Measurements from ENCODE around the gene ZNF765.
A peak's percentile ranks its signal among the peaks of the same experiment; 100 is the strongest.
"Not testable (repeated sequence)": the region's sequence is repeated elsewhere in the genome, so short reads cannot be mapped to it uniquely, and the experiment has no call there.

Gene ZNF765

DNA sequence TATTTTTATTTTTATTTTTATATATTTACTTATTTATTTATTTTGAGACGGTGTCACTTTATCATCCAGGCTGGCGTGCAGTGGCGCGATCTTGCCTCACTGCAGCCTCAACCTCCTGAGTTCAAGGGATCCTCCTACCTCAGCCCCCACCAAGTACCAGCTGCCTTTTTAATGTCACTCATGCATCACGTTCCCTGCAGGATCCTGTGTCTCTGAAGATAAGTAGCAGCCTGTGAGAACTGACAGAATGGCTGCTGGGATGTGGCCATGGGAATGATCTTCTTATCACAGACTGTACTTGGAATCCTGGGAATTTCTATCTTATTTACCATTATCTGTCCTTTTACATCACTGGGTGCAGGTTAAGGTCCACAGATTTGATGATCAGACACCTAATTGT lies 27.6 kb downstream of the ZNF765 start:
- DNase-seq (ENCODE audit: low read depth): no peak

DNA sequence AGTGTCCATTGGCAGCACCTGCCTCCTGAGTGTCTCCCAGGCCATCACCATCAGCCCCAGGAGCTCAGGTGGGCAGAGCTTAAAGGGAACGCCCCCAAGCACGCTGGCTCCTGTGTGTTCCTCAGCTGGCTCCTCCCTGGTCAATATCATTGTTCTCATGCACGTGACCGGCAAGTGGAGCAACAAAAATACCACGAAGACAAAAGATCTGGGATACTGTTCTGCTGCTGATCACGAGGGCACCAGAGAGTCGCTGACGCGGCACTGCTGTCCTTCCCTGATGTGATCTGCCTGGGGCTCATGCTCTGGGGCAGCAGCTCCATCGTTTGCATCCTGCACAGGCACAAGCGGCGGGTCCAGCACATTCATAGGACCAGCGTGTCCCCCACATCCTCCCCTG lies 28.1 kb downstream of the ZNF765 start:
- not testable (repeated sequence) for DNase-seq (ENCODE audit: low read depth)

- not testable (repeated sequence) for DNase-seq (ENCODE audit: low read depth)
Observed at GRCh38 chr19:53423680-53424079, 28.7 kb downstream of the ZNF765 start.

DNA sequence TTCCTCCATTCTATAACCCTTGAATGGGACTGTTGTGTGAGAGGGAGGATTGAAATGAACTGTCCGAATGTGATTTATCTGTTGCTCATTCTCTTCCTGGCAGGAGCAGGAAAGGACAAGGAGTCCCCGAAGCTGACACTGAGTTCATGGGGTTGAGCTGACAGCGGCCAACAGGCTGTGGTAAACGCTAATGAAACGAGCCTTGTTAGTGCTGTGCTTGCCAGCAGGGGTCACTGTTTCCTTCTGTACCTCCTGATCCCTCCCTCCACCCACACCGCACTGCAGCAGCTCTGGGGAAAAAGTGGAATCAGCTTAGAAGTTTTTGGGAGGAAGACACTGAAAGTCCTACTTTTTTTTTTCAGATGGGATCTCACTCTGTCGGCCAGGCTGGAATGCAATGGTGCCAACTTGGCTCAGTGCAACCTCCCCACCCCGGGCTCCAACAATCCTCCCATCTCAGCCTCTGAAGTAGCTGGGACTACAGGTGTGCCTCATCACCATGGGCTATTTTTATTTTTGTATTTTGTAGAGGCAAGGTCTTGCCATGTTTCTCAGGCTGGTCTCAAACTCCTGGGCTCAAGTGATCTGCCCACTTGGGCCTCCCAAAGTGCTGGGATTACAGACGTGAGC lies 30.1 kb downstream of the ZNF765 start:
- DNase-seq (ENCODE audit: low read depth): peak; percentile 46

- peak; percentile 84 for DNase-seq (ENCODE audit: low read depth)
Observed at GRCh38 chr19:53431399-53432087, 36.6 kb downstream of the ZNF765 start, which contains the start of gene ZNF761. Gene ZNF761 (plus strand): TSS chr19:53431984. CDS start chr19:53447269, 15,285 bp downstream.

- DNase-seq (ENCODE audit: low read depth): peak; percentile 20
Observed at GRCh38 chr19:53432088-53432661, 37.2 kb downstream of the ZNF765 start.

DNA sequence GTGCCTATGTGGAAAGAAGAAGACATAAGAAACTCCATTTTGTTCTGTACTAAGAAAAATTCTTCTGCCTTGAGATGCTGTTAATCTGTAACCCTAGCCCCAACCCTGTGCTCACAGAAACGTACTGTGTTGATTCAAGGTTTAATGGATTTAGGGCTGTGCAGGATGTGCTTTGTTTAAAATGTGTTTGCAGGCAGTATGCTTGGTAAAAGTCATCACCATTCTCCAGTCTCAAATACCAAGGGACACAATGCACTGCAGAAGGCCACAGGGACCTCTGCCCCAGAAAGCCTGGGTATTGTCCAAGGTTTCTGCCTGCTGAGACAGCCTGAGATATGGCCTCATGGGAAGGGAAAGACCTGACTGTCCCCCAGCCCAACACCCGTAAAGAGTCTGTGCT lies 48.9 kb downstream of the ZNF765 start:
- not testable (repeated sequence) for DNase-seq (ENCODE audit: low read depth)

- not testable (repeated sequence) for DNase-seq (ENCODE audit: low read depth)
Observed at GRCh38 chr19:53447196-53447595, 52.2 kb downstream of the ZNF765 start.

- no peak for DNase-seq (ENCODE audit: low read depth)
Observed at GRCh38 chr19:53455828-53456227, 60.9 kb downstream of the ZNF765 start.

DNA sequence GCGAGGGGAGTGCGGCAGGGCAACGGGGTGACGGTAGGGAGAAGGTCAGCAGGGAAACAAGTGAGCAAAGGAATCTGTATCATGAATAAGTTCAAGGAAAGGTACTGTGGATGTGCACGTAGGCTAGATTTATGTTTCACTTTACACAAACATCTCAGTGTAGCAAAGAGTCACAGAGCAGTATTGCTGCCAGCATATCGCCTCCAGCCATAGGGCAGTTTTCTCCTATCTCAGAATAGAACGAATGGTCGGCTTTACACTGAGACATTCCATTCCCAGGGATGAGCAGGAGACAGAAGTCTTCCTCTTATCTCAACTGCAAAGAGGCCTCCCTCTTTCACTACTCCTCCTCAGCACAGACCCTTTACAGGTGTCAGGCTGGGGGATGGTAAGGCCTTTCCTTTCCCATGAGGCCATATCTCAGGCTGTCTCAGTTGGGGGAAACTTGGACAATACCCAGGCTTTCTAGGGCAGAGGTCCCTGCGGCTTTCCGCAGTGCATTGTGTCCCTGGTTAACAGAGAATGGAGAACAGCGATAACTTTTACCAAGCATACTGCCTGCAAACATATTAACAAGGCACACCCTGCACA lies 65.3 kb downstream of the ZNF765 start:
- DNase-seq (ENCODE audit: low read depth): not testable (repeated sequence)

DNA sequence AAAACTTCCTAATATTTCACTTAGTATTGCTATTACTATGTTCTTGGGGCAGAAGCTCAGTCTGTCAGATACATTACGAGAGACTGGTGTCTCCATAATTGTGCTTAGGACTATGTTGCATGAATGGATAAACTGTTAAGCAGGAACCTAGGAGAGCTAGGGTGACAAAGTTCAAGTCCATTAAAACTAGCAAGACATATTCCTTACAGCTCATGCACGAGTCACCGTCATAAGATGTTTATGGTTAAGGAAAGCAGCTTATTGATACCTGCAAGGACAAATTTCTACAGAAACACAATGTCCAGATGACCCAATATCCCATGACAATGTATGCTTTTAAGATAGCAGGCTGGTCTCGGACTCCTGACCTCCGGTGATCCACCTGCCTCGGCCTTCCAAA lies 66.9 kb downstream of the ZNF765 start:
- no peak for DNase-seq (ENCODE audit: low read depth)

GRCh38 chr19:53462861-53463260 lies 67.9 kb downstream of the ZNF765 start:
- DNase-seq (ENCODE audit: low read depth): no peak

- no peak for DNase-seq (ENCODE audit: low read depth)
Observed at GRCh38 chr19:53463263-53463662, 68.3 kb downstream of the ZNF765 start.

DNA sequence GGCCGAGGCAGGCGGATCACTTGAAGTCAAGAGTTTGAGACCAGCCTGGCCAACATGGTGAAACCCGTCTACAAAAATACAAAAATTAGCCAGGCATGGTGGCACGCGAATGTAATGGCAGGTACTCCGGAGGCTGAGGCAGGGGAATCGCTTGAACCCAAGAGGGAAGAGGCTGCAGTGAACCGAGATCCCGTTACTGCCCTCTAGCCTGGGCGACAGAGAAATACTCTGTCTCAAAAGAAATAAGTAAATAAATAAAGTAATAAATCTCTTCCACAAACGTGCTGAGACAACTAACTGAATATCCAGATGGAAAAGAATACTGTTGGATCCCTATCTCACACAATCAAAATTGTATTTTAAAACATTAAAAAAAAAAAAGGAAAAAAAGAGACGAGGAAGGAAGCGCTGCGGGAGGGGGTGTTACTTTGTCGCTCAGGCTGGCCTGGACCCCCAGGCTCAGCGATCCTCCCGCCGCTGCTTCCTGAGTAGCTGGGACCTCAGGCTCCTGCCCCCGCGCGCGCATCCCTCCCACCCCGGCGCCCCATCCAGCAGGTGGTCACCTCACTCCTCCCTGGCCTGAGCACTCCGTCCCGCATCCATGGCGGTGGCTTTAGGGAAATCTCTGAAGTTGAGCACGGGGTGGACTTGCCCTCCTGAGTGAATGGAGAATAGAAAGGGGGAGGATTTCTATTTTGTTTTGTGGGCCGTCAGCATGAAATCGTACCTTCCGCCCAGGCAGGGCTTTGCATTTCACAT lies 72.0 kb downstream of the ZNF765 start:
- no peak for DNase-seq (ENCODE audit: low read depth)

DNA sequence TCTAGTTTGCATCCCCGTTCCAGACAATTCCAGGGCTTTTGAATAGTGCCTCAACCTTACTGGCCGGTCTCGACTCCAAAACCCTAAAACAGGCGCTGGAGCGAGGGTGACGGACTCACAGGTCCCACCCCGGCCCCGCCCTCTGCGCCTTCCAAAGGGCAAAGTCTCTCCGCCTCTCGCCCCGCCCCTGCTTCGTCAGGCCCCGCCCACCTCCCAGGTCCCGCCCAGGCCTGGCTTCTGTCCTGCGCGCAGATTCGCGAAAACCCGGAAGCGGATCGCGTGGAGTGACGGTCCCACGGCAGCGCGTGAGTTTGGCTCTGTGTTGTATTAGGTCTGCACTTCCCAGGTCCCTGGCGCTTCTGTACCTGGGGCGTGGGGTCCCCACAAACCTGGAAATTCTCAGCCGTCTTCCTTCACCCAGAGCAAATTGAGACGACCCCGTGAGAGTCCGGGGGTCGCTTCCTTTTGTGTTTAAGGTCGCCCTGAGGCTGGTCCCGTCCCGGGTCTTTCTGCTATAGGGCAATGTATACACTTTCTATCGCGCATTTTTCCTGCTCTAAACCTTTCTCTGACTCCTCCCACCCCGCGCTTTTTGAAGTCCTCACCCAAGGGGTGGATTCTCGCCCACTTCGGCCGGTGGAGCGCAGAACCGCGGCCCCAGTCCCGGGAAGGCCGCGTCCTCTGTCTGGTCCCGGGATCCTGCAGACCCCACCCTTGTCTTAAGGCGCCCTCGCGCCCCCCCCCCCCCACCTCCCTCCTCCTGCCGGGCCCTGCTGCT lies 72.7 kb downstream of the ZNF765 start, which contains the start of gene ZNF813:
TSS of gene ZNF813 (plus strand) at position 249 of the 778 bp plus-strand sequence. CDS start 16,090 bp downstream, outside the sequence.
- peak; percentile 81 for DNase-seq (ENCODE audit: low read depth)

GRCh38 chr19:53468628-53469027 lies 73.7 kb downstream of the ZNF765 start:
- not testable (repeated sequence) for DNase-seq (ENCODE audit: low read depth)

GRCh38 chr19:53471916-53472315 lies 77.0 kb downstream of the ZNF765 start:
- DNase-seq (ENCODE audit: low read depth): no peak

GRCh38 chr19:53474832-53475231 lies 79.9 kb downstream of the ZNF765 start:
- not testable (repeated sequence) for DNase-seq (ENCODE audit: low read depth)

DNA sequence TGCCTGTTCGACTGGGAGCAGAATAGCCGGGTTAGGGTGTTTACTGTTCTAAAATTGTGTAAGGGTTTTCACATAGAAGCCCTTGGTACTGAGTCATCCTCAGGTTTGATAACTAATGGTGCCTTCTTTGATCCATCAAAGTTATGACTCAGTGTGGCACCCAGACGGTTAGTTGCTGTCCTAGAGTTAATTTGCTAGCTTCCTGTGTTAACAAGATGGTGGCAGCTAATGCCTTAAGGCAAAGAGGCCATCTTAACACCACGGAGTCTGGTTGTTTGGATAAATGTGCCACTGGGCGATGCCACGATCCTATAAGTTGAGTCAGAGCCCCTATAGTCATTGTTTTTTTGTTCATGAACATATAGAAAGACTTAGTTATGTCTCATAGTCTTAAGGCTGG lies 80.5 kb downstream of the ZNF765 start:
- not testable (repeated sequence) for DNase-seq (ENCODE audit: low read depth)
